GM15510 (cell line): Measurements from ENCODE around the gene GTPBP2.

ENCODE experiments used
- POLR2A ChIP-seq: IDR thresholded peaks from 3 replicates; pipeline ENCODE4 v1.6.1; 2011; ENCODE audit warnings: borderline replicate concordance; ENCODE audit not compliant: insufficient read length; ENCODE audit errors: extremely low read depth

The GTPBP2 gene

GRCh38 chr6:43614396-43614730 lies 14.7 kb downstream of the GTPBP2 start:
- TF ChIP-seq POLR2A: no peak

GRCh38 chr6:43613721-43614395 lies 15.2 kb downstream of the GTPBP2 start:
- TF ChIP-seq POLR2A: no peak

GRCh38 chr6:43610431-43610830 lies 18.6 kb downstream of the GTPBP2 start:
- TF ChIP-seq POLR2A: no peak

- no peak for TF ChIP-seq POLR2A
These were observed 19.7 kb downstream of the GTPBP2 start for GRCh38 chr6:43609402-43609801.

- no peak for TF ChIP-seq POLR2A
These were observed 20.3 kb downstream of the GTPBP2 start for GRCh38 chr6:43608807-43609206.

- no peak for TF ChIP-seq POLR2A
These were observed 20.7 kb downstream of the GTPBP2 start for GRCh38 chr6:43608310-43608763.

GRCh38 chr6:43606019-43606418 lies 23.0 kb downstream of the GTPBP2 start:
- no peak for TF ChIP-seq POLR2A

- TF ChIP-seq POLR2A: no peak
These were observed 24.9 kb downstream of the GTPBP2 start for GRCh38 chr6:43604174-43604573.

- TF ChIP-seq POLR2A: no peak
These were observed 28.5 kb downstream of the GTPBP2 start for GRCh38 chr6:43600595-43600994.

- TF ChIP-seq POLR2A: no peak
These were observed 35.1 kb downstream of the GTPBP2 start for GRCh38 chr6:43593938-43594337.

- TF ChIP-seq POLR2A: no peak
These were observed 40.9 kb downstream of the GTPBP2 start for GRCh38 chr6:43588194-43588593.

- TF ChIP-seq POLR2A: no peak
These were observed 44.0 kb downstream of the GTPBP2 start for GRCh38 chr6:43584892-43585570.

- no peak for TF ChIP-seq POLR2A
These were observed 46.2 kb downstream of the GTPBP2 start for GRCh38 chr6:43582911-43583310.

GRCh38 chr6:43579171-43579570 lies 49.9 kb downstream of the GTPBP2 start:
- no peak for TF ChIP-seq POLR2A

- TF ChIP-seq POLR2A: no peak
These were observed 50.3 kb downstream of the GTPBP2 start for GRCh38 chr6:43578748-43579147.
